HL-60/S4 treated with phorbol 12-myristate 13-acetate at 8.2 ng/mL for 4 days and 3 days (cell line): ENCODE measurements around the gene SAXO1.
"Not testable (repeated sequence)": the region's sequence is repeated elsewhere in the genome, so short reads cannot be mapped to it uniquely, and the experiment has no call there.

ENCODE experiments used
- in situ Hi-C: fragments of 300-500 bp; cut with MboI; formaldehyde crosslinking; loops from 2 replicates; pipeline ENCODE4 v1.15.0; 2022; ENCODE audit warnings: low sequenced_read_pairs

Gene SAXO1

GRCh38 chr9:18971404-18971803 lies 61.6 kb downstream of the SAXO1 start:
- in situ Hi-C loops = no loop called here

GRCh38 chr9:18970393-18970792 lies 62.6 kb downstream of the SAXO1 start:
- in situ Hi-C loops = no loop called here

DNA sequence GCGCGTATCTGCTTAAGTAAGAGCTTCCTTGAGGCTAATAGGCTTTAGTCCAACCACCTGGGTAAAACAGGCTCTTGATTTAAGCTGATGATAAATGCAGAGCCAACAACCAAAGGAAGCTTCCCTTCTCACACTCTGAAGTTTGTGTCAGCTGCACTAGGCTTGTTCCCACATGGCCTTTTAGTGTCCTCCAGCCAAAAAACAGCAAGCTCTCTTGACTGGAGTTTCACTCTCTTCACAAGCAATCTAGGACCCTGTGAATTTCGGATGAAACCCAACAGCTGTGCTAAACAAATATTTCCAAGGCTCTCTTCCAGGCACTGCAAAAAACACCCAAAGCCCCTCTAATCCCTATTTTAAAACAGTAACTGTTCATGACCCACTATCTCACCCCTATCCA lies 63.9 kb downstream of the SAXO1 start:
- in situ Hi-C loops = no loop called here

- in situ Hi-C loops = no loop called here
These were observed 77.4 kb downstream of the SAXO1 start for GRCh38 chr9:18955626-18956025.

GRCh38 chr9:18951936-18952335 lies 81.1 kb downstream of the SAXO1 start:
- in situ Hi-C loops = no loop called here

GRCh38 chr9:18947892-18948339 lies 85.1 kb downstream of the SAXO1 start:
- in situ Hi-C loops = no loop called here

GRCh38 chr9:18942801-18943200 lies 90.2 kb downstream of the SAXO1 start:
- in situ Hi-C loops = no loop called here

DNA sequence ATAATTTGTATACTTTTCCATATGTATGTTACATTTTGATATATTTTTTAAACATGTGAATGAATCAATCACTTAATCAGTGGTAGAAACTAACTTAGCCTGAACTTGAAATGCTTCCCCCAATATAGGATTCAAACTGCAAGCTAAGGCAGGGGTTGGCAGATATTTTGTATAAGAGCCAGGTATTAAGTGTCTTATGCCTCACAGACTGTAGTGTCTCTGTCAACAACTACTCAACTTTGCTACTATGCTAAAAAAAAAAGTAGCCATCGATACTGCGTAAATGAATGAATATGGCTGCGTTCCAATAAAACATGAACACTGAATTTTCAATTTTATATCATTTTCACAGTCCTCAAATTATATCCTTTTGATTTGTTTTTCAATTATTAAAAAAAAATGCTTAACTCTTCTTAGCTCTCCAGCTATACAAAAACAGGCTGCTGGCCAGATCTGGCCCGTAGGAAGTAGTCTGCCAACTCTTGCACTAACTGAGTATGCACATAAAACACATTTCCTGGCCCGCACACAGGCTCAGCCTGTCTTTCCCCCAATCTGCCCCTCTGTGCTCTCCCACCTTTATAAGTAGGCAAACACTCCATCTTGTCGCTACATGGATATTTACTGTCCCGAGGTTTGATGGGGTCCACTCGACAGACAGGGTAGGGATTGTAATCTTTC lies 91.8 kb downstream of the SAXO1 start:
- in situ Hi-C loops = no loop called here

DNA sequence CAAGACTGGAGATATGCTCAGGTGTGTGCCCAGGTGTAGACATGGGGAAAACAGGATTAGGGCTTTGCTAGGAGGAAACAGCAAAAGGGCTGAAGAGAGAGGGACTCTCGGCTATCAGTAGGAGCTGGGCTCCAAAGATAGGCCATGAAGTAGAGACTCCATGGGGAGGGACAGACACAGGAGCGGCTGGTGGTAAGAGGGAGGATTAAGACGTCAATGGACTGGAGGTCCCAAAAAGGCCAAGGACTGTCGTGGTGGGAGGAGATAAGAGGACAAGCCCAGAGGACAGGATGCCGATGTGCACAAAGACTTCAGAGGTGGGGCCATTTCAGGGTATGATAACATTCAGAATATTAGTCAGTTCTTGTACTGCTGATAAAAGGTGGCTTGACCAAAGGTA lies 93.1 kb downstream of the SAXO1 start:
- in situ Hi-C loops = no loop called here

- in situ Hi-C loops = no loop called here
These were observed 96.7 kb downstream of the SAXO1 start for GRCh38 chr9:18936094-18936871.

DNA sequence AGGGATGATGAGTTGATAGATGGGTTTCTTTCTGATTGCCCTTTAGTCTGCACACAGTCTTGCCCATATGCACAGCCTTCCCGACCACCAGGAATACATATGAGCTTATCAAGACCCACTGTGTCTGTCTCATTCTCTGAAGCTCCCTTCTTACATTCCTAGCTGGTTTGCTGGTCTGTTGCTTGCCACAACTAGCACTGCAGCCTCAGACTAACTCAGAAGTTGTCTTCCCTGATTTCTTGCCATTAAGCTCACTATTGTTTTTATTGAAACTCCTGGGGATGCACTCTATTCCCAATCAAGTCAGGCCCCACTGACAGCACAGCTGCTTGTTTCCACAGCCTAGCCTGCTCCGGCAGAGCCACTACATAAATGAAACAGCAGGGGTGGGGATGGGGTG lies 97.5 kb downstream of the SAXO1 start:
- in situ Hi-C loops = no loop called here

DNA sequence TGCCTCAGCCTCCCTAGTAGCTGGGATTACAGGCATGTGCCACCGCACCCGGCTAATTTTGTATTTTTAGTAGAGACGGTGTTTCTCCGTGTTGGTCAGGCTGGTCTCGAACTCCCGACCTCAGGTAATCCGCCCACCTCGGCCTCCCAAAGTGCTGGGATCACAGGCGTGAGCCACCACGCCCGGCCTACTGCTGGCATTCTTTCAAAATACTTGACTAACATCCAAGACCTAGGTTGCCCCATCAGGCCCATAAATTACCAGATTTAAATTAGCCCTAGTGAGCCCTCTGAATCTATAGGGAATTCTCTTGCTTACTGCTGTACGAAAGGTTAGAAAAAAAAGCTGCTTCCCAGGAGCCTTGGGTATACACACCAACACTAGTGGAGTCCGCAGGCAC lies 102.4 kb downstream of the SAXO1 start:
- in situ Hi-C loops = not testable (repeated sequence)

DNA sequence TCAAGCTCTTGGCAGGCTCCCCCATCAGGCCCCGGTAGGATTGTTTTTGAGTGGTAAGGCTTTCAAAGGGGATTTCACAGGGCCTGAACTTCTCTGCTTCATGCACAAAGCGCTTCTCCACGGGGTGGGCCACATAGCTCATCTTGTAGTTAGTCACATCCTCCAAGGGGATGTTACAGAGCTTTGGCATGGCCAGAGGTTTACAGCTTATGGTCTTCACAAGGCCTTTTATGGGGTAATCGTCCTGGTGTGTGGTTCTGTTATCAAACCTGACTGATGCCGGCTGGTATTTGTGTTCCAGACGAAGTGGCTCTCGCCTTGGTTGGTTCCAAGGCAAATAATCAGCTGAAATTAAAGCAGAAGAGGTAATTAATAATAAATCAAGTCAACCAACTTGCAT lies 104.3 kb downstream of the SAXO1 start:
- in situ Hi-C loops = no loop called here

- in situ Hi-C loops = no loop called here
These were observed 106.5 kb downstream of the SAXO1 start for GRCh38 chr9:18926513-18926912.

- in situ Hi-C loops = no loop called here
These were observed 107.1 kb downstream of the SAXO1 start for GRCh38 chr9:18925880-18926279.

DNA sequence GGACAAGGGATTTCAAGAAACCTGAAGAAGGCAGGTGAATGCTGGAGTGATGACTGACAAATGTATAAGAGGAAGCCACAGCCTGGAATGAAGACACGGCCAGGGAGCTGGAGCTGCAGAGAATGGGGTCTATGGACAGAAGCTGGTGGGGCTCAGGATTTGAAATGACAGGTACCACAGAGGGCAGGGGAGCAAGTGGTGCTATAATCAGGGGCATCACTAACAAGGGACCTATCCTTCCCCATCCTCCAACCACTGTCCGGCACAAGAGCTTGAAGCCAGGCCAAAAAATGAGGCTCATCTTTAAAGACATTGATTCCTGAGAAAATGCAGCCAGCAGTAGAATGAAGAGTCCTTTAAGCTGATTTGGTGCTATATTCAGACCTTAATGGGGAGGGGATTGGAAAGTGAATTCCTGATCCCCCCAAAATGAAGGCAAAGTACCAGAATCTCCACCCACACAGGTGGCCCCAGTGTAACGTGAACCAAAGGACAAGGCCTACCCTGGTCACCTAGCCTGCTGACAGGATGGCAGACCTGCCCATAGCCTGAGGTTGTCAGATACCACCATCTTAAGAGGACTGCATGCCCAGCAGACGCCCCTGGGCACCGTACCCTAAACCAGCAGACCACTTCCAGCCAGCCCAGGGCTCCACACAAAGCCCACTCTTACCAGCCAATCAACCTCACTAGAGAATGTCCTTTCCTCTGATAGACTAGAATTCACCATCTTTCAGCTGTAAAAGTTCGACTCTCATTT lies 109.2 kb downstream of the SAXO1 start:
- in situ Hi-C loops = no loop called here

GRCh38 chr9:18923167-18923566 lies 109.8 kb downstream of the SAXO1 start:
- in situ Hi-C loops = no loop called here

GRCh38 chr9:18922161-18922885 lies 110.7 kb downstream of the SAXO1 start:
- in situ Hi-C loops = no loop called here

DNA sequence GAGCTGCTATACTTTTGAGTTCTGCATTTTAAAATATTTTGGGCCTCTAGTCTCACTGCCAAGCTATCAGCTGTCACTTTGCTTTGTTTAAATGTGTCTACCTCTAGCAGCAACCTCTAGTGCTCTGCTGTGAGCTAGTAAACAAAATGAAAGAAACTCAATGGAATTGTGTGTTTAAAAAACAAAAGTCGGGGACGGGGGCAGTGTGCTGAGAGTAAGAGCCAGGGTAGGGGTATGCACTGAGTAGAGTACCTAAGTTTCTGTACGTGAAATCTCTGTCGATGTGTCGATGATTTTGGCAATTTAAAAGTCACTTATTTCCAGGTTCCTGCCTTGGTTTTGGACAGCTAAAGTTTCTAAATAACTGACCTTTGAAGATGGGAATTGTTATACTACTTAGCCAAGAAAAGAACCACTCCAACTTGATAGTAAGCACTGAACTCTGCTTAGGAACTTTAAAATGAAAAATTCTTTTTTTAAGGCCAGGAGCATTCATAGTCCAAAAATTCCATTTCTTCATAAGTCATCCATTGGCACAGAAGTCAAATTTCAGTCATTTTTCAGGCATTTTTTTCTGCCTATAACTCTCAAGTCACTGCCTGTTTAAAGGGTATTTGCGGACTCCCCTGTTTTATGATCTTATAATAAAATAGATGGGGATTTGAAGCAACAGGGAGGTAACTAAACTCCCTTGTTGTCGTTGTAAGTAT lies 111.5 kb downstream of the SAXO1 start:
- in situ Hi-C loops = no loop called here
